MM.1S (cell line): ENCODE results near the gene AP5S1.

Experiments
- DNase-seq: peaks from one replicate; pipeline ENCODE4 v3.0.0-alpha.2; 2015
- H2AFZ ChIP-seq: fragments of 300-600 bp; sonication (generic); 2 replicates; pipeline ENCODE4 v1.6.0; 2016; ENCODE audit warnings: antibody characterized with exemption, low read length
- H3F3A ChIP-seq: fragments of 300-600 bp; sonication (generic); 2 replicates; pipeline ENCODE4 v1.6.1; 2016; ENCODE audit warnings: mild to moderate bottlenecking, antibody characterized with exemption, low read length, moderate library complexity, mixed read lengths; ENCODE audit not compliant: insufficient read depth
- H3K27ac ChIP-seq: fragments of 300-600 bp; sonication (generic); 2 replicates; pipeline ENCODE4 v1.5.1; 2016; ENCODE audit warnings: mild to moderate bottlenecking, low read length
- H3K27me3 ChIP-seq: fragments of 300-600 bp; sonication (generic); replicated peaks from 2 replicates; pipeline ENCODE4 v1.6.0; 2016; ENCODE audit warnings: low read length; ENCODE audit not compliant: insufficient read depth
- H3K36me3 ChIP-seq: fragments of 300-600 bp; sonication (generic); replicated peaks from 2 replicates; pipeline ENCODE4 v1.6.1; 2016; ENCODE audit warnings: mild to moderate bottlenecking, low read length, mixed read lengths; ENCODE audit not compliant: insufficient read depth
- H3K4me1 ChIP-seq: fragments of 300-600 bp; sonication (generic); 2 replicates; pipeline ENCODE4 v1.6.1; 2016; ENCODE audit warnings: low read length, mixed read lengths
- H3K4me2 ChIP-seq: fragments of 300-600 bp; sonication (generic); 2 replicates; pipeline ENCODE4 v1.6.0; 2016; ENCODE audit warnings: low read depth, low read length
- H3K4me3 ChIP-seq: fragments of 300-600 bp; sonication (generic); 2 replicates; pipeline ENCODE4 v1.5.1; 2016; ENCODE audit warnings: low read length, mixed read lengths
- H3K79me2 ChIP-seq: fragments of 300-600 bp; sonication (generic); 2 replicates; pipeline ENCODE4 v1.6.1; 2016; ENCODE audit warnings: mixed run types, low read length, mixed read lengths
- H3K9ac ChIP-seq: fragments of 300-600 bp; sonication (generic); 2 replicates; pipeline ENCODE4 v1.6.1; 2016; ENCODE audit warnings: low read length, mixed read lengths
- H3K9me2 ChIP-seq: fragments of 300-600 bp; sonication (generic); replicated peaks from 2 replicates; pipeline ENCODE4 v1.6.1; 2016; ENCODE audit warnings: mild to moderate bottlenecking, low read length, mixed read lengths; ENCODE audit not compliant: insufficient read depth
- H3K9me3 ChIP-seq: fragments of 300-600 bp; sonication (generic); replicated peaks from 2 replicates; pipeline ENCODE4 v1.6.1; 2016; ENCODE audit warnings: mild to moderate bottlenecking, low read length, mixed read lengths; ENCODE audit not compliant: insufficient read depth
- H4K20me1 ChIP-seq: fragments of 300-600 bp; sonication (generic); 2 replicates; pipeline ENCODE4 v1.6.1; 2016; ENCODE audit warnings: mild to moderate bottlenecking, low read length, moderate library complexity, mixed read lengths; ENCODE audit not compliant: insufficient read depth
- CTCF ChIP-seq: fragments of 300-600 bp; sonication (generic); IDR thresholded peaks from 2 replicates; pipeline ENCODE4 v1.5.1; 2016; ENCODE audit warnings: antibody characterized with exemption, low read length, mixed read lengths
- EZH2 ChIP-seq: fragments of 300-600 bp; sonication (generic); optimal IDR thresholded peaks from 2 replicates; pipeline ENCODE3; 2017; ENCODE audit warnings: low read depth, mild to moderate bottlenecking, antibody characterized with exemption, low read length, mixed read lengths
- EZH2phosphoT487 ChIP-seq: fragments of 300-600 bp; sonication (generic); IDR thresholded peaks from 2 replicates; pipeline ENCODE4 v1.6.1; 2018; ENCODE audit warnings: antibody characterized with exemption, low read length

The AP5S1 gene

GRCh38 chr20:3820048-3820900, at the start of gene AP5S1:
Gene AP5S1 (plus strand): TSS chr20:3820547. CDS start chr20:3822118, 1,571 bp downstream.
- 0 out of 2 replicates have a peak, but pooled peaks cover 5% of the 10 kb centered on the region for H3K4me1 ChIP-seq
- DNase-seq, result peak; percentile 97
- no peaks in the 10 kb centered on the region for H3K36me3 ChIP-seq
- no peaks in the 10 kb centered on the region for H4K20me1 ChIP-seq
- H3K9me2 ChIP-seq, result no peaks in the 10 kb centered on the region
- H3K9me3 ChIP-seq, result no peaks in the 10 kb centered on the region
- H3K4me3 ChIP-seq, result peak within 1 kb of the TSS; percentile 95
- peak within 1 kb of the TSS; percentile 94 for H2AFZ ChIP-seq
- no peaks in the 10 kb centered on the region for H3K27me3 ChIP-seq
- peaks cover 6% of the 10 kb centered on the region; the same call in 1 of the 2 replicates for H3F3A ChIP-seq
- TF ChIP-seq CTCF (peak; percentile 95), EZH2 (no peak)
- H3K4me2 ChIP-seq, result peak within 1 kb of the TSS; percentile 92
- peak within 1 kb of the TSS; percentile 96 for H3K27ac ChIP-seq
- H3K9ac ChIP-seq, result peak within 1 kb of the TSS; percentile 99
- peaks cover 10% of the 10 kb centered on the region for H3K79me2 ChIP-seq

- no peaks in the 10 kb centered on the region for H4K20me1 ChIP-seq
- H3F3A ChIP-seq, result peaks cover 11% of the 10 kb centered on the region
- H3K27ac ChIP-seq, result no peak overlapping the region
- TF ChIP-seq EZH2phosphoT487, result no peak
- TF ChIP-seq CTCF, result no peak
- TF ChIP-seq EZH2, result no peak
- H3K27me3 ChIP-seq, result no peaks in the 10 kb centered on the region
- H3K9me2 ChIP-seq, result no peaks in the 10 kb centered on the region
- DNase-seq, result no peak
- no peak overlapping the region for H3K4me2 ChIP-seq
- no peak overlapping the region for H3K4me3 ChIP-seq
- no peak overlapping the region for H2AFZ ChIP-seq
- H3K9me3 ChIP-seq, result no peaks in the 10 kb centered on the region
- H3K9ac ChIP-seq, result no peak overlapping the region
- peaks cover 9% of the 10 kb centered on the region for H3K4me1 ChIP-seq
- H3K79me2 ChIP-seq, result peaks cover 8% of the 10 kb centered on the region
- no peaks in the 10 kb centered on the region for H3K36me3 ChIP-seq
Observed at GRCh38 chr20:3771552-3772058, 48.7 kb upstream of the AP5S1 start.

DNA sequence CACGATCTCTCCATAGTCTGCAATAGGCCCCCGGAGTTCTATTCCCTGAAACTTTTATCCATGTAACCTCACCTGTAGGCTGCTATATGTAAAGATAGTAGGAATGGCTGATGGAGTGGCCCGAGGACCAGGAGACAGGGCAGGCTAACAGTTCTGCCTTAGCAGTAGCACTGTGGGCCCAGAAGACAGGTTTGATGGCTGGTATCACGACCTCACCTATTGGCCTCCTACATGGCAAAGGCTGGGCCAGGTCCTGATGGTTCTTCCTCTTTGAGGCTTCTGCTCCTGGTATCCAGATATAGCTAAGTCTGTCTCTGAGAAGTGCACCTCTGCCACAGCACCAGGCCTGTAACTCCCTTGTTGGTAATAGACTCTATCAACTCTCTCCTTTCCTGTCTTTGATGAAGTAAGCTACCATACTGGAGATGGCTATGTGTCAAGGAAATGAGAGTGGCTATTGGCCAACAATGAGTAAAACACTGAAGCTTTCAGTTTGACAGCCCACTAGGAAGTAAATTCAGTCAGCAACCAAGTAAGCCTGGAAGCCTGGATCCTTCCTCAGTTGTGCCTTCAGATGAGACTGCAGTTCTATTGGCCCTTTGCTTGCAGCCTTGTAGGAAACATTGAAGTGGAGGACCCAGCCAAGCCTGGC, 44.8 kb upstream of the AP5S1 start:
- H3K36me3 ChIP-seq, result no peaks in the 10 kb centered on the region
- TF ChIP-seq EZH2phosphoT487 (no peak), EZH2 (no peak), CTCF (no peak)
- H3K4me3 ChIP-seq, result no peak overlapping the region
- H3K27ac ChIP-seq, result no peak overlapping the region
- H4K20me1 ChIP-seq, result no peaks in the 10 kb centered on the region
- H3K27me3 ChIP-seq, result peaks cover 26% of the 10 kb centered on the region
- H3K4me1 ChIP-seq, result peaks cover 7% of the 10 kb centered on the region
- H3K4me2 ChIP-seq, result no peak overlapping the region
- no peak overlapping the region for H2AFZ ChIP-seq
- no peak for DNase-seq
- no peaks in the 10 kb centered on the region for H3K79me2 ChIP-seq
- no peaks in the 10 kb centered on the region for H3F3A ChIP-seq
- no peak overlapping the region for H3K9ac ChIP-seq
- no peaks in the 10 kb centered on the region for H3K9me3 ChIP-seq
- no peaks in the 10 kb centered on the region for H3K9me2 ChIP-seq
